ENCODE measurements around the gene OLAH.

The OLAH gene

GRCh38 chr10:15072358-15072757 is 28.6 kb downstream of the OLAH start (continued):
- TF ChIP-seq SETDB1 (IDR thresholded peaks at IDR 0.05; ENCODE audit: insufficient read length, low read length), result peak; percentile 52
- TF ChIP-seq ZNF776 (tag by site-specific recombination; IDR thresholded peaks at IDR 0.05; ENCODE audit: borderline replicate concordance), result no peak
- TF ChIP-seq ZNF26 (tag by site-specific recombination; IDR thresholded peaks at IDR 0.05), result peak; percentile 33; the same call in 1 of the 2 replicates
- TF ChIP-seq, protein P1, sequence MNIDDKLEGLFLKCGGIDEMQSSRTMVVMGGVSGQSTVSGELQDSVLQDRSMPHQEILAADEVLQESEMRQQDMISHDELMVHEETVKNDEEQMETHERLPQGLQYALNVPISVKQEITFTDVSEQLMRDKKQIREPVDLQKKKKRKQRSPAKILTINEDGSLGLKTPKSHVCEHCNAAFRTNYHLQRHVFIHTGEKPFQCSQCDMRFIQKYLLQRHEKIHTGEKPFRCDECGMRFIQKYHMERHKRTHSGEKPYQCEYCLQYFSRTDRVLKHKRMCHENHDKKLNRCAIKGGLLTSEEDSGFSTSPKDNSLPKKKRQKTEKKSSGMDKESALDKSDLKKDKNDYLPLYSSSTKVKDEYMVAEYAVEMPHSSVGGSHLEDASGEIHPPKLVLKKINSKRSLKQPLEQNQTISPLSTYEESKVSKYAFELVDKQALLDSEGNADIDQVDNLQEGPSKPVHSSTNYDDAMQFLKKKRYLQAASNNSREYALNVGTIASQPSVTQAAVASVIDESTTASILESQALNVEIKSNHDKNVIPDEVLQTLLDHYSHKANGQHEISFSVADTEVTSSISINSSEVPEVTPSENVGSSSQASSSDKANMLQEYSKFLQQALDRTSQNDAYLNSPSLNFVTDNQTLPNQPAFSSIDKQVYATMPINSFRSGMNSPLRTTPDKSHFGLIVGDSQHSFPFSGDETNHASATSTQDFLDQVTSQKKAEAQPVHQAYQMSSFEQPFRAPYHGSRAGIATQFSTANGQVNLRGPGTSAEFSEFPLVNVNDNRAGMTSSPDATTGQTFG (tag by site-specific recombination; IDR thresholded peaks at IDR 0.05; ENCODE audit: borderline replicate concordance), result no peak
- TF ChIP-seq GFI1B (tag by site-specific recombination; IDR thresholded peaks at IDR 0.05), result no peak
- TF ChIP-seq TRIM28 (IDR thresholded peaks at IDR 0.05; ENCODE audit: borderline replicate concordance, low read length), result peak; percentile 70; the same call in 1 of the 2 replicates
- TF ChIP-seq ZNF621 (tag by site-specific recombination; IDR thresholded peaks at IDR 0.05), result no peak
- TF ChIP-seq ZXDB (tag by site-specific recombination; IDR thresholded peaks at IDR 0.05), result no peak
- no peak for TF ChIP-seq ZNF280D (tag by site-specific recombination; IDR thresholded peaks at IDR 0.05)
- TF ChIP-seq, protein P2, sequence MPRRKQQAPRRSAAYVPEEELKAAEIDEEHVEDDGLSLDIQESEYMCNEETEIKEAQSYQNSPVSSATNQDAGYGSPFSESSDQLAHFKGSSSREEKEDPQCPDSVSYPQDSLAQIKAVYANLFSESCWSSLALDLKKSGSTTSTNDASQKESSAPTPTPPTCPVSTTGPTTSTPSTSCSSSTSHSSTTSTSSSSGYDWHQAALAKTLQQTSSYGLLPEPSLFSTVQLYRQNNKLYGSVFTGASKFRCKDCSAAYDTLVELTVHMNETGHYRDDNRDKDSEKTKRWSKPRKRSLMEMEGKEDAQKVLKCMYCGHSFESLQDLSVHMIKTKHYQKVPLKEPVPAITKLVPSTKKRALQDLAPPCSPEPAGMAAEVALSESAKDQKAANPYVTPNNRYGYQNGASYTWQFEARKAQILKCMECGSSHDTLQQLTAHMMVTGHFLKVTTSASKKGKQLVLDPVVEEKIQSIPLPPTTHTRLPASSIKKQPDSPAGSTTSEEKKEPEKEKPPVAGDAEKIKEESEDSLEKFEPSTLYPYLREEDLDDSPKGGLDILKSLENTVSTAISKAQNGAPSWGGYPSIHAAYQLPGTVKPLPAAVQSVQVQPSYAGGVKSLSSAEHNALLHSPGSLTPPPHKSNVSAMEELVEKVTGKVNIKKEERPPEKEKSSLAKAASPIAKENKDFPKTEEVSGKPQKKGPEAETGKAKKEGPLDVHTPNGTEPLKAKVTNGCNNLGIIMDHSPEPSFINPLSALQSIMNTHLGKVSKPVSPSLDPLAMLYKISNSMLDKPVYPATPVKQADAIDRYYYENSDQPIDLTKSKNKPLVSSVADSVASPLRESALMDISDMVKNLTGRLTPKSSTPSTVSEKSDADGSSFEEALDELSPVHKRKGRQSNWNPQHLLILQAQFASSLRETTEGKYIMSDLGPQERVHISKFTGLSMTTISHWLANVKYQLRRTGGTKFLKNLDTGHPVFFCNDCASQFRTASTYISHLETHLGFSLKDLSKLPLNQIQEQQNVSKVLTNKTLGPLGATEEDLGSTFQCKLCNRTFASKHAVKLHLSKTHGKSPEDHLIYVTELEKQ (tag by site-specific recombination; IDR thresholded peaks at IDR 0.05; ENCODE audit: borderline replicate concordance), result no peak
- peak; percentile 50 for TF ChIP-seq ZNF529 (tag by site-specific recombination; IDR thresholded peaks at IDR 0.05; ENCODE audit: insufficient replicate concordance)
- TF ChIP-seq, protein P3, sequence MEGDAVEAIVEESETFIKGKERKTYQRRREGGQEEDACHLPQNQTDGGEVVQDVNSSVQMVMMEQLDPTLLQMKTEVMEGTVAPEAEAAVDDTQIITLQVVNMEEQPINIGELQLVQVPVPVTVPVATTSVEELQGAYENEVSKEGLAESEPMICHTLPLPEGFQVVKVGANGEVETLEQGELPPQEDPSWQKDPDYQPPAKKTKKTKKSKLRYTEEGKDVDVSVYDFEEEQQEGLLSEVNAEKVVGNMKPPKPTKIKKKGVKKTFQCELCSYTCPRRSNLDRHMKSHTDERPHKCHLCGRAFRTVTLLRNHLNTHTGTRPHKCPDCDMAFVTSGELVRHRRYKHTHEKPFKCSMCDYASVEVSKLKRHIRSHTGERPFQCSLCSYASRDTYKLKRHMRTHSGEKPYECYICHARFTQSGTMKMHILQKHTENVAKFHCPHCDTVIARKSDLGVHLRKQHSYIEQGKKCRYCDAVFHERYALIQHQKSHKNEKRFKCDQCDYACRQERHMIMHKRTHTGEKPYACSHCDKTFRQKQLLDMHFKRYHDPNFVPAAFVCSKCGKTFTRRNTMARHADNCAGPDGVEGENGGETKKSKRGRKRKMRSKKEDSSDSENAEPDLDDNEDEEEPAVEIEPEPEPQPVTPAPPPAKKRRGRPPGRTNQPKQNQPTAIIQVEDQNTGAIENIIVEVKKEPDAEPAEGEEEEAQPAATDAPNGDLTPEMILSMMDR (tag by site-specific recombination; IDR thresholded peaks at IDR 0.05), result no peak
- no peak for TF ChIP-seq ZBTB21 (tag by site-specific recombination; IDR thresholded peaks at IDR 0.05)
- TF ChIP-seq KLF7 (tag by site-specific recombination; IDR thresholded peaks at IDR 0.05; ENCODE audit: borderline replicate concordance), result no peak

DNA sequence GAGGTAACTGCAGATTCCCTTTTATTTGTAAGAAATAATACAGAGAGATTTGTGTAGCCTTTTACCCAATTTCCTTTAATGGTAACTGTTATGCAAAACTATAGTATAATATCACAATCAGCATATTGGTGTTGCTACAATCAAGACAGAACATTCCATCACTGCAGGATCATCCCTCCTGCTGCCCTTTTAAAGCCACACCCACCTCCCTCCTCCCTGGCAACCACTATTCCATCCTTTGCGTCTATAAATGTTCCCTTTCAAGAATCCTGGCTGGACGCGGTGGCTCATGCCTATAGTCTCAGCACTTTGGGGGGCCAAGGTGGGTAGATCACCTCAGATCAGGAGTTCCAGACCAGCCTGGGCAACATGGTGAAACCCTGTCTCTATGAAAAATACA is 31.7 kb downstream of the OLAH start:
- Histone ChIP-seq H3K36me3 (ENCODE audit: control insufficient read depth in 2 of 2, insufficient read depth in 1 of 2, low read length in 2 of 2) (no peaks in the 10 kb centered on the region; a peak in 1 of 3 replicates), H3K9me3 (ENCODE audit: control insufficient read depth, insufficient read depth, low read depth, low read length) (no peaks in the 10 kb centered on the region), H3K4me3 (ENCODE audit: low read depth, low read length) (no peak overlapping the region), H3K27ac (ENCODE audit: extremely low read depth, low read depth, low read length) (no peak overlapping the region), H3K4me1 (ENCODE audit: control insufficient read depth, insufficient read depth, low read length) (no peaks in the 10 kb centered on the region)
- ChIA-PET POLR2A (no interaction called here), CTCF (no interaction called here)
- no peak for TF ChIP-seq ZNF596 (tag by site-specific recombination; IDR thresholded peaks at IDR 0.05)
- TF ChIP-seq PATZ1 (tag by site-specific recombination; IDR thresholded peaks at IDR 0.05), result no peak
- no peak for TF ChIP-seq ZBTB10 (tag by site-specific recombination; IDR thresholded peaks at IDR 0.05)
